CD4-positive, alpha-beta T cell treated with Interleukin-6 at 100 ng/mL for 8 hours (primary cell): Measurements from ENCODE around the gene ZG16.

Experiments
- DNase-seq: peaks from one replicate; pipeline ENCODE4 v3.0.0-alpha.2; 2020; ENCODE audit warnings: mixed read lengths, low spot score

Gene ZG16

DNA sequence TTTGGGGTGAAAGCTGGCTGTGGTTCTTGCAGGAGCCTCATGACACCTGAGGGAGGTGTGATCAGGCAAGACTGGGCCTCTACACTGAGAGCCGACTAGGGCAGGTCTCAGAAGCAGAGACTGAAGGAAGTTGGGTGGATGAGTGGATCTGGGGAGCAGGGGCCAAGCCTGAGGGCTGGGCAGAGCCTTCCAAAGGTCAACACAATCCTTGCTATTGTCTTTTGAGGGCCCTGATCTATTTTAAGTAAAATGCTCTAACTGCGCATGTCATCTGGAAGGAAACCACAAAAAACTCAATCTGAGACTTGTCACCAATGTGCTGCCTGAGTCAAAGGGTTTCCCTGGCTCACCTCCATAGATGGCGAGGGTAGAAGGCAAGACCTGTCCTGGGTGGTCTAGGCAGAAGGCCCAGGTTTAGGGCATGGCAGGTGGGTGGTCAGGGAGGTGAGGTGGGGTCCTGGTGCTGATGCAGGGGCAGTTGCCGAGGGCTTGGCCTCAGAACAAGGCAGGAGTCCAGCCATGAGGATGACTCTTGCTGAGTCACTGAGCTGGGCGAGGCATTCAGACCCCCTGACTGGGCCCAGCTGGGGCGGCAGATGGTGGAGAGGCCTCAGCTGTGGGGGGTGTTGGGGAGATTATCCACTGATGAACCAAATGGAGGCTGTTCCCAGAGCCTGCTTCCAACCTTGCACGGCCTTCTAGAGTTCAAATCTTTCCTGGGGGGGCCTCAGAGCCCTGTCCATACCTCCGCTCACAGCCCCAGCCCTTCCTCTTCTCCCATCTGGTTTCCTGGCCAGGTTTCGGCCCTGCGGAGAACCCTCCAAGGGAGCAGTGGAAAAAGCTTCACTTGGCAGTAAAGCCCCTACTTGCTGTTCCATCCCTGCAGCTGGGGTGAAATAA, 47.3 kb downstream of the ZG16 start:
- DNase-seq: peak; percentile 47

DNA sequence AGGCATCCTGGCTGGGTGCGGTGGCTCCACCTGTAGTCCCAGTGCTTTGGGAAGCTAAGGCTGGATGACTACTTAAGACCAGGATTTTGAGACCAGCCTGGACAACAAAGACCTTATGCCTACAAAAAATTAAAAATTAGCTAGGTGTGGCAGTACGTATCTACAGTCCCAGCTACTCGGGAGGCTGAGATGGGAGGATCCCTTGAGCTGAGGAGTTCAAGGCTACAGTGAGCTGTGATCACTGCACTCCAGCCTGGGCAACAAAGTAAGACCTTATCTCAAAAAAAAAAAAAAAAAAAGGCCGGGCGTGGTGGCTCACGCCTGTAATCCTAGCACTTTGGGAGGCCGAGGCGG, 48.3 kb downstream of the ZG16 start:
- no peak for DNase-seq

DNA sequence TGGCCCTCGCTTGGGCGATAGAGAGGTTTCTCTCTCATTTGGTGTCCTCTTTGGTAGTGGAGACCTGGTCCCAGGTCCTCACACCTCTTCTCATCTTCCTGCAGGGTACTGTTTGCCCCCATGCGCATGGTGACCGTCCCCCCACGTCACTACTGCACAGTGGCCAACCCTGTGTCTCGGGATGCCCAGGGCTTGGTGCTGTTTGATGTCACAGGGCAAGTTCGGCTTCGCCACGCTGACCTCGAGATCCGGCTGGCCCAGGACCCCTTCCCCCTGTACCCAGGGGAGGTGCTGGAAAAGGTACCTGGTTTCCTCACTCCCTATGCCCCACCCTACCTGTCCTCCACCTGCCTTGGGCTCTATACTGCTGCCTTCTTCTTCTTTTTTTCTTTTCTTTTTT, 52.7 kb downstream of the ZG16 start:
- DNase-seq: no peak

DNA sequence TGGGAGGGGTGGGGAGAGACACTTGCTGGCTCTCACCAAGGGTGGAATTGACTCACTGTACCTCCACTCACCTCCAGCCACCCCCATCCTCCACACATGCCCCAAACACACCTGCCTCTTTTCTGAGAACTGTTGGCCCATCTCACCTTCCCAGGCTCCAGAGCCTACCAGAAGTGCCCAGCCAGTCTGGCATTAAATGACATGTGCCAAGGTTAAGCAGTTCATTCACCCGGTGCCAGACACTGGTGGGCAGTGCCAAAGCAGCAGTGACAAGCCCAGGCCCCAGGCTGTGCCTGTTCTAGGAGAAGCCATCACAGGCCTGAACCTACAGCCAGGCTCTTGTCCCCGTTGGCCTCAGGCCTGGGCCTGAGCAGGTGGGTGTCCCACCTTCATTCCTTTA, 53.4 kb downstream of the ZG16 start:
- no peak for DNase-seq
